Calu3 (cell line): ENCODE results near the gene CXCL5. TPM values are rescaled to one million over a fixed set of nuclear protein-coding genes. Genes with fewer than 3 reads are reported as not detected.
"Not testable (repeated sequence)": the region's sequence is repeated elsewhere in the genome, so short reads cannot be mapped to it uniquely, and the experiment has no call there.

Experiments used
- BruUV-seq: library from RNA; stranded (reverse); fragments of 400-500 nt; replicated peaks from 2 replicates; lab custom pipeline; 2021; lab: Mats Ljungman, UMichigan
- CTCF ChIA-PET: fragments of 300-600 bp; sonication (Branson Sonifier 250); formaldehyde crosslinking; loops from one replicate; lab custom pipeline; 2022; ENCODE audit warnings: antibody characterized with exemption; lab: Charles Lee
- DNase-seq: peaks from one replicate; pipeline ENCODE4 v3.0.0; 2022
- H3K27ac Mint-ChIP-seq: one replicate; pipeline ENCODE4 v1.8.0; 2022; ENCODE audit warnings: mixed read lengths; ENCODE audit not compliant: unreplicated experiment
- H3K27me3 Mint-ChIP-seq: one replicate; pipeline ENCODE4 v1.8.0; 2022; ENCODE audit warnings: mixed read lengths; ENCODE audit not compliant: unreplicated experiment
- H3K36me3 Mint-ChIP-seq: one replicate; pipeline ENCODE4 v1.8.0; 2022; ENCODE audit warnings: mild to moderate bottlenecking, moderate library complexity, mixed read lengths; ENCODE audit not compliant: insufficient read depth, unreplicated experiment
- H3K4me1 Mint-ChIP-seq: one replicate; pipeline ENCODE4 v1.8.0; 2022; ENCODE audit warnings: mild to moderate bottlenecking, low read depth, mixed read lengths; ENCODE audit not compliant: unreplicated experiment
- H3K4me3 Mint-ChIP-seq: one replicate; pipeline ENCODE4 v1.8.0; 2022; ENCODE audit warnings: mild to moderate bottlenecking, low read depth, moderate library complexity, mixed read lengths; ENCODE audit not compliant: unreplicated experiment
- H3K9me3 Mint-ChIP-seq: one replicate; pipeline ENCODE4 v1.8.0; 2022; ENCODE audit warnings: low read depth, mixed read lengths; ENCODE audit not compliant: unreplicated experiment
- CTCF ChIP-seq: fragments of 200-600 bp; IDR thresholded peaks from one replicate; pipeline ENCODE4 v1.8.0; 2022; ENCODE audit warnings: antibody characterized with exemption; ENCODE audit not compliant: unreplicated experiment
- intact Hi-C: fragments of 100-400 bp; cut with micrococcal nuclease; formaldehyde crosslinking; loops from one replicate; pipeline ENCODE4 v1.10.0; 2022; ENCODE audit not compliant: unreplicated experiment
- total RNA-seq: library from RNA; stranded (reverse); gene quantifications from 2 replicates; pipeline ENCODE4 v1.2.3, GENCODE V29; 2022

CXCL5 gene
- total RNA-seq, 1 experiment from 2014 or later, result 1,906 TPM

- no peaks in the 10 kb centered on the region for H3K27me3 Mint-ChIP-seq
- H3K4me1 Mint-ChIP-seq, result peaks cover 14% of the 10 kb centered on the region
- intact Hi-C loops, result no loop called here
- CTCF ChIA-PET, result no interaction called here
- no peak for DNase-seq
- H3K9me3 Mint-ChIP-seq, result no peaks in the 10 kb centered on the region
- H3K27ac Mint-ChIP-seq, result no peak overlapping the region
- TF ChIP-seq CTCF, result no peak
- BruUV-seq, result no TSS peak
- H3K4me3 Mint-ChIP-seq, result no peak overlapping the region
- H3K36me3 Mint-ChIP-seq, result no peaks in the 10 kb centered on the region
These were observed 46.1 kb downstream of the CXCL5 start for GRCh38 chr4:73952352-73952751.

GRCh38 chr4:73950376-73950920 is 48.0 kb downstream of the CXCL5 start:
- CTCF ChIA-PET, BruUV-seq, H3K9me3 Mint-ChIP-seq, H3K27me3 Mint-ChIP-seq, H3K36me3 Mint-ChIP-seq, H3K4me3 Mint-ChIP-seq, intact Hi-C loops, H3K27ac Mint-ChIP-seq, DNase-seq: not testable (repeated sequence)
- peaks cover 14% of the 10 kb centered on the region for H3K4me1 Mint-ChIP-seq

- H3K4me1 Mint-ChIP-seq, result peaks cover 14% of the 10 kb centered on the region
- peaks cover 6% of the 10 kb centered on the region for H3K36me3 Mint-ChIP-seq
- TF ChIP-seq CTCF, result no peak
- H3K4me3 Mint-ChIP-seq, result no peak overlapping the region
- no peaks in the 10 kb centered on the region for H3K9me3 Mint-ChIP-seq
- CTCF ChIA-PET, result no interaction called here
- DNase-seq, result no peak
- intact Hi-C loops, result no loop called here
- BruUV-seq, result no TSS peak
- no peaks in the 10 kb centered on the region for H3K27me3 Mint-ChIP-seq
- no peak overlapping the region for H3K27ac Mint-ChIP-seq
These were observed 49.3 kb downstream of the CXCL5 start for GRCh38 chr4:73948990-73949706.

- Mint-ChIP-seq H3K36me3 (peaks cover 12% of the 10 kb centered on the region), H3K4me1 (peaks cover 14% of the 10 kb centered on the region), H3K4me3 (no peak overlapping the region), H3K27me3 (peaks cover under 1% of the 10 kb centered on the region), H3K9me3 (no peaks in the 10 kb centered on the region), H3K27ac (no peak overlapping the region)
- CTCF ChIA-PET, result no interaction called here
- no TSS peak for BruUV-seq
- no peak for DNase-seq
- TF ChIP-seq CTCF, result no peak
- intact Hi-C loops, result no loop called here
These were observed 50.2 kb downstream of the CXCL5 start for GRCh38 chr4:73948291-73948690.
